HG03135 (cell line): Measurements from ENCODE around the gene CCNG2.
A peak's percentile ranks its signal among the peaks of the same experiment; 100 is the strongest.

Experiments
- ATAC-seq: cut with Tn5 transposase; IDR thresholded peaks from one replicate; pipeline ENCODE4 v1.9.1; 2021; ENCODE audit warnings: mild to moderate bottlenecking, moderate library complexity; ENCODE audit not compliant: unreplicated experiment

Gene CCNG2

GRCh38 chr4:77146186-77147078 is 10.6 kb upstream of the CCNG2 start:
- no peak for ATAC-seq

- no peak for ATAC-seq
Measured at GRCh38 chr4:77147079-77147782, 9.8 kb upstream of the CCNG2 start.

- ATAC-seq = no peak
Measured at GRCh38 chr4:77148078-77148477, 8.9 kb upstream of the CCNG2 start.

GRCh38 chr4:77149789-77150188 is 7.2 kb upstream of the CCNG2 start:
- ATAC-seq = no peak

GRCh38 chr4:77151241-77151640 is 5.8 kb upstream of the CCNG2 start:
- ATAC-seq = no peak

- no peak for ATAC-seq
Measured at GRCh38 chr4:77152421-77152820, 4.6 kb upstream of the CCNG2 start.

GRCh38 chr4:77153006-77153405 is 4.0 kb upstream of the CCNG2 start:
- ATAC-seq = no peak

GRCh38 chr4:77154065-77154464 is 2.9 kb upstream of the CCNG2 start:
- ATAC-seq = no peak

GRCh38 chr4:77154761-77155499 is 2.1 kb upstream of the CCNG2 start:
- ATAC-seq = no peak

- no peak for ATAC-seq
Measured at GRCh38 chr4:77155631-77156452, 1.2 kb upstream of the CCNG2 start.

- peak; percentile 92 for ATAC-seq
Measured at GRCh38 chr4:77156533-77156911, 485 bp upstream of the CCNG2 start.

GRCh38 chr4:77157859-77158486 is 966 bp downstream of the CCNG2 start:
- ATAC-seq = peak; percentile 44

GRCh38 chr4:77158487-77158861 is 1.5 kb downstream of the CCNG2 start:
- no peak for ATAC-seq

GRCh38 chr4:77159806-77160205 is 2.8 kb downstream of the CCNG2 start:
- no peak for ATAC-seq

GRCh38 chr4:77163641-77164040 is 6.6 kb downstream of the CCNG2 start:
- no peak for ATAC-seq

- no peak for ATAC-seq
Measured at GRCh38 chr4:77167173-77167572, 10.2 kb downstream of the CCNG2 start.

- ATAC-seq = no peak
Measured at GRCh38 chr4:77167866-77168265, 10.9 kb downstream of the CCNG2 start.

- no peak for ATAC-seq
Measured at GRCh38 chr4:77169481-77169880, 12.5 kb downstream of the CCNG2 start.

GRCh38 chr4:77170926-77171325 is 13.9 kb downstream of the CCNG2 start:
- no peak for ATAC-seq

- ATAC-seq = no peak
Measured at GRCh38 chr4:77172336-77172735, 15.3 kb downstream of the CCNG2 start.
